K562 (cell line): Measurements from ENCODE around the gene MLH3. TPM values are rescaled to one million over a fixed set of nuclear protein-coding genes. Genes with fewer than 3 reads are reported as not detected.

Source experiments
- CTBP1 ChIP-seq: fragments of 450-650 bp; IDR thresholded peaks from 2 replicates; pipeline ENCODE4 v1.6.1; 2016; ENCODE audit warnings: borderline replicate concordance
- TSC22D4 ChIP-seq: fragments of 450-650 bp; IDR thresholded peaks from 2 replicates; pipeline ENCODE4 v1.6.1; 2016; ENCODE audit warnings: missing genetic modification characterization, missing biosample characterization, control low read depth
- ZNF408 ChIP-seq: fragments of 250-450 bp; sonication (Bioruptor Pico); IDR thresholded peaks from 2 replicates; pipeline ENCODE4 v1.4.0; 2020; ENCODE audit warnings: low read depth, mild to moderate bottlenecking, moderate library complexity
- polyA plus RNA-seq, 8 experiments: library from polyadenylated mRNA; depleted of rRNA in 4 of 8; stranded (reverse) in 5 of 8; unstranded in 3 of 8; fragments of >200 nt; fragmentation: Nextera tagmentation in 2 of 8; fragmentation: Illumina TruSeq in 1 of 8; extraction: Ambion mirVana in 2 of 8; extraction: Trizol in 1 of 8; gene quantifications; 2 replicates each; pipeline versions ENCODE4 v1.2.1 to v1.2.3, GENCODE V29; 2011 to 2014; ENCODE audit warnings: inconsistent platforms in 1 of 8, missing spikeins in 1 of 8
- total RNA-seq, 7 experiments: library from RNA; depleted of rRNA in 6 of 7; stranded (reverse); fragments of >200 nt in 6 of 7; fragmentation: Illumina TruSeq in 2 of 7; extraction: Trizol in 2 of 7; gene quantifications; 2 replicates each; pipeline versions ENCODE4 v1.2.1 to v1.2.3, GENCODE V29; 2011 to 2021; ENCODE audit warnings: low replicate concordance in 1 of 7
- TF ChIP-seq, protein P1 (sequence below): fragments of 450-650 bp; IDR thresholded peaks from 2 replicates; pipeline ENCODE4 v1.6.1; 2016; ENCODE audit warnings: mild to moderate bottlenecking, moderate library complexity
- TF ChIP-seq, protein P2 (sequence below): fragments of 250-450 bp; sonication (Bioruptor Pico); IDR thresholded peaks from 2 replicates; pipeline ENCODE4 v1.8.0; 2022; ENCODE audit warnings: inconsistent platforms, mild to moderate bottlenecking, moderate library complexity, borderline replicate concordance

Gene MLH3
- total and polyA plus RNA-seq, 9 of the 15 experiments (the other 6 are each of a cell fraction or from before 2014, with no cell fraction given) = 5.9 to 15.3 (median 10.7) TPM

DNA sequence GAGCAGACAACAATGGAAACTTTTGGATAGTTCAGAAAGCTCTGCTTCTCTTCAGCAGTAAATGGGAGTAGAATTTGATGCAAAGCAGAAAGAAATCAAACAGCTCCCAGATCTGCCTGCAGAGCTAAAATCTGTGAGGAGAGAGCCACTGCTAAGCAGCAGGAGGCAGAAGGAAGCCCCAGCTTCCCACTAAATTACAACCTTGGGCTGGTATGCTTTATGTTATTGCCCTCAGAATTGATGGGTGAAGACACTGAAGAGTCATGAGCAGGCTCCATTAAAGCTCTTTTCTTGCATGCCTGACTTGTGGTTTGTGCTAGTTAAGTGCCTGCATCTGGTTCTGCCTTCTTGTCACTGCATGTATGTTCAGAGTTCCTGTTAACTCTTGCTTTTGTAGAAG, 26.5 kb upstream of the MLH3 start (continued):
- TF ChIP-seq, protein P1, sequence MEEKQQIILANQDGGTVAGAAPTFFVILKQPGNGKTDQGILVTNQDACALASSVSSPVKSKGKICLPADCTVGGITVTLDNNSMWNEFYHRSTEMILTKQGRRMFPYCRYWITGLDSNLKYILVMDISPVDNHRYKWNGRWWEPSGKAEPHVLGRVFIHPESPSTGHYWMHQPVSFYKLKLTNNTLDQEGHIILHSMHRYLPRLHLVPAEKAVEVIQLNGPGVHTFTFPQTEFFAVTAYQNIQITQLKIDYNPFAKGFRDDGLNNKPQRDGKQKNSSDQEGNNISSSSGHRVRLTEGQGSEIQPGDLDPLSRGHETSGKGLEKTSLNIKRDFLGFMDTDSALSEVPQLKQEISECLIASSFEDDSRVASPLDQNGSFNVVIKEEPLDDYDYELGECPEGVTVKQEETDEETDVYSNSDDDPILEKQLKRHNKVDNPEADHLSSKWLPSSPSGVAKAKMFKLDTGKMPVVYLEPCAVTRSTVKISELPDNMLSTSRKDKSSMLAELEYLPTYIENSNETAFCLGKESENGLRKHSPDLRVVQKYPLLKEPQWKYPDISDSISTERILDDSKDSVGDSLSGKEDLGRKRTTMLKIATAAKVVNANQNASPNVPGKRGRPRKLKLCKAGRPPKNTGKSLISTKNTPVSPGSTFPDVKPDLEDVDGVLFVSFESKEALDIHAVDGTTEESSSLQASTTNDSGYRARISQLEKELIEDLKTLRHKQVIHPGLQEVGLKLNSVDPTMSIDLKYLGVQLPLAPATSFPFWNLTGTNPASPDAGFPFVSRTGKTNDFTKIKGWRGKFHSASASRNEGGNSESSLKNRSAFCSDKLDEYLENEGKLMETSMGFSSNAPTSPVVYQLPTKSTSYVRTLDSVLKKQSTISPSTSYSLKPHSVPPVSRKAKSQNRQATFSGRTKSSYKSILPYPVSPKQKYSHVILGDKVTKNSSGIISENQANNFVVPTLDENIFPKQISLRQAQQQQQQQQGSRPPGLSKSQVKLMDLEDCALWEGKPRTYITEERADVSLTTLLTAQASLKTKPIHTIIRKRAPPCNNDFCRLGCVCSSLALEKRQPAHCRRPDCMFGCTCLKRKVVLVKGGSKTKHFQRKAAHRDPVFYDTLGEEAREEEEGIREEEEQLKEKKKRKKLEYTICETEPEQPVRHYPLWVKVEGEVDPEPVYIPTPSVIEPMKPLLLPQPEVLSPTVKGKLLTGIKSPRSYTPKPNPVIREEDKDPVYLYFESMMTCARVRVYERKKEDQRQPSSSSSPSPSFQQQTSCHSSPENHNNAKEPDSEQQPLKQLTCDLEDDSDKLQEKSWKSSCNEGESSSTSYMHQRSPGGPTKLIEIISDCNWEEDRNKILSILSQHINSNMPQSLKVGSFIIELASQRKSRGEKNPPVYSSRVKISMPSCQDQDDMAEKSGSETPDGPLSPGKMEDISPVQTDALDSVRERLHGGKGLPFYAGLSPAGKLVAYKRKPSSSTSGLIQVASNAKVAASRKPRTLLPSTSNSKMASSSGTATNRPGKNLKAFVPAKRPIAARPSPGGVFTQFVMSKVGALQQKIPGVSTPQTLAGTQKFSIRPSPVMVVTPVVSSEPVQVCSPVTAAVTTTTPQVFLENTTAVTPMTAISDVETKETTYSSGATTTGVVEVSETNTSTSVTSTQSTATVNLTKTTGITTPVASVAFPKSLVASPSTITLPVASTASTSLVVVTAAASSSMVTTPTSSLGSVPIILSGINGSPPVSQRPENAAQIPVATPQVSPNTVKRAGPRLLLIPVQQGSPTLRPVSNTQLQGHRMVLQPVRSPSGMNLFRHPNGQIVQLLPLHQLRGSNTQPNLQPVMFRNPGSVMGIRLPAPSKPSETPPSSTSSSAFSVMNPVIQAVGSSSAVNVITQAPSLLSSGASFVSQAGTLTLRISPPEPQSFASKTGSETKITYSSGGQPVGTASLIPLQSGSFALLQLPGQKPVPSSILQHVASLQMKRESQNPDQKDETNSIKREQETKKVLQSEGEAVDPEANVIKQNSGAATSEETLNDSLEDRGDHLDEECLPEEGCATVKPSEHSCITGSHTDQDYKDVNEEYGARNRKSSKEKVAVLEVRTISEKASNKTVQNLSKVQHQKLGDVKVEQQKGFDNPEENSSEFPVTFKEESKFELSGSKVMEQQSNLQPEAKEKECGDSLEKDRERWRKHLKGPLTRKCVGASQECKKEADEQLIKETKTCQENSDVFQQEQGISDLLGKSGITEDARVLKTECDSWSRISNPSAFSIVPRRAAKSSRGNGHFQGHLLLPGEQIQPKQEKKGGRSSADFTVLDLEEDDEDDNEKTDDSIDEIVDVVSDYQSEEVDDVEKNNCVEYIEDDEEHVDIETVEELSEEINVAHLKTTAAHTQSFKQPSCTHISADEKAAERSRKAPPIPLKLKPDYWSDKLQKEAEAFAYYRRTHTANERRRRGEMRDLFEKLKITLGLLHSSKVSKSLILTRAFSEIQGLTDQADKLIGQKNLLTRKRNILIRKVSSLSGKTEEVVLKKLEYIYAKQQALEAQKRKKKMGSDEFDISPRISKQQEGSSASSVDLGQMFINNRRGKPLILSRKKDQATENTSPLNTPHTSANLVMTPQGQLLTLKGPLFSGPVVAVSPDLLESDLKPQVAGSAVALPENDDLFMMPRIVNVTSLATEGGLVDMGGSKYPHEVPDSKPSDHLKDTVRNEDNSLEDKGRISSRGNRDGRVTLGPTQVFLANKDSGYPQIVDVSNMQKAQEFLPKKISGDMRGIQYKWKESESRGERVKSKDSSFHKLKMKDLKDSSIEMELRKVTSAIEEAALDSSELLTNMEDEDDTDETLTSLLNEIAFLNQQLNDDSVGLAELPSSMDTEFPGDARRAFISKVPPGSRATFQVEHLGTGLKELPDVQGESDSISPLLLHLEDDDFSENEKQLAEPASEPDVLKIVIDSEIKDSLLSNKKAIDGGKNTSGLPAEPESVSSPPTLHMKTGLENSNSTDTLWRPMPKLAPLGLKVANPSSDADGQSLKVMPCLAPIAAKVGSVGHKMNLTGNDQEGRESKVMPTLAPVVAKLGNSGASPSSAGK = no peak
- no peak for TF ChIP-seq TSC22D4
- TF ChIP-seq, protein P2, sequence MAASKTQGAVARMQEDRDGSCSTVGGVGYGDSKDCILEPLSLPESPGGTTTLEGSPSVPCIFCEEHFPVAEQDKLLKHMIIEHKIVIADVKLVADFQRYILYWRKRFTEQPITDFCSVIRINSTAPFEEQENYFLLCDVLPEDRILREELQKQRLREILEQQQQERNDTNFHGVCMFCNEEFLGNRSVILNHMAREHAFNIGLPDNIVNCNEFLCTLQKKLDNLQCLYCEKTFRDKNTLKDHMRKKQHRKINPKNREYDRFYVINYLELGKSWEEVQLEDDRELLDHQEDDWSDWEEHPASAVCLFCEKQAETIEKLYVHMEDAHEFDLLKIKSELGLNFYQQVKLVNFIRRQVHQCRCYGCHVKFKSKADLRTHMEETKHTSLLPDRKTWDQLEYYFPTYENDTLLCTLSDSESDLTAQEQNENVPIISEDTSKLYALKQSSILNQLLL = no peak
- TF ChIP-seq CTBP1 = no peak
- no peak for TF ChIP-seq ZNF408 (CRISPR knock-in tag)
